Muscle of leg (tissue), 11 donors: ENCODE results near the gene DNAJB2. TPM values are rescaled to one million over a fixed set of nuclear protein-coding genes. Genes with fewer than 3 reads are reported as not detected.

Source experiments
- DNase-seq: peaks from one replicate; pipeline ENCODE4 v3.0.0; 2013
- H3K27ac ChIP-seq: one replicate; pipeline ENCODE4 v1.5.1; 2013; ENCODE audit warnings: mild to moderate bottlenecking, low read length, control low read depth
- H3K27me3 ChIP-seq: one replicate; pipeline ENCODE4 v1.6.1; 2013; ENCODE audit warnings: low read length; ENCODE audit not compliant: control insufficient read depth, insufficient read depth
- H3K36me3 ChIP-seq: one replicate; pipeline ENCODE4 v1.6.1; 2013; ENCODE audit warnings: low read length; ENCODE audit not compliant: control insufficient read depth, insufficient read depth
- H3K4me1 ChIP-seq: one replicate; pipeline ENCODE4 v1.6.1; 2013; ENCODE audit warnings: low read length; ENCODE audit not compliant: control insufficient read depth, insufficient read depth
- H3K4me3 ChIP-seq: one replicate; pipeline ENCODE4 v1.5.1; 2013; ENCODE audit warnings: low read length, control low read depth
- H3K9me3 ChIP-seq: replicated peaks from 2 replicates; pipeline ENCODE4 v1.6.1; 2013; ENCODE audit warnings: low read depth, low read length; ENCODE audit not compliant: control insufficient read depth
- WGBS: methylation state at CpG from one replicate; pipeline ENCODE4 v1.1.5; 2013; ENCODE audit warnings: missing lambda C conversion rate; ENCODE audit not compliant: insufficient coverage; 5-methylcytosine and 5-hydroxymethylcytosine counted together
- polyA plus RNA-seq, 8 donors: library from polyadenylated mRNA; unstranded; fragments of 120-200 nt; gene quantifications; one replicate each; pipeline versions ENCODE4 v1.2.1 to v1.2.3, GENCODE V29; 2013; ENCODE audit warnings: inconsistent platforms in 1 of 8, low replicate concordance in 1 of 8; ENCODE audit not compliant: insufficient read length in 8 of 8, insufficient read depth in 1 of 8
- total RNA-seq: library from RNA; stranded (reverse); fragments of 120-200 nt; gene quantifications from one replicate; pipeline ENCODE4 v1.2.4, GENCODE V29; 2013

Gene DNAJB2
- total and polyA plus RNA-seq, 9 donors: 52.6 to 93.2 (median 83.1) TPM

DNA sequence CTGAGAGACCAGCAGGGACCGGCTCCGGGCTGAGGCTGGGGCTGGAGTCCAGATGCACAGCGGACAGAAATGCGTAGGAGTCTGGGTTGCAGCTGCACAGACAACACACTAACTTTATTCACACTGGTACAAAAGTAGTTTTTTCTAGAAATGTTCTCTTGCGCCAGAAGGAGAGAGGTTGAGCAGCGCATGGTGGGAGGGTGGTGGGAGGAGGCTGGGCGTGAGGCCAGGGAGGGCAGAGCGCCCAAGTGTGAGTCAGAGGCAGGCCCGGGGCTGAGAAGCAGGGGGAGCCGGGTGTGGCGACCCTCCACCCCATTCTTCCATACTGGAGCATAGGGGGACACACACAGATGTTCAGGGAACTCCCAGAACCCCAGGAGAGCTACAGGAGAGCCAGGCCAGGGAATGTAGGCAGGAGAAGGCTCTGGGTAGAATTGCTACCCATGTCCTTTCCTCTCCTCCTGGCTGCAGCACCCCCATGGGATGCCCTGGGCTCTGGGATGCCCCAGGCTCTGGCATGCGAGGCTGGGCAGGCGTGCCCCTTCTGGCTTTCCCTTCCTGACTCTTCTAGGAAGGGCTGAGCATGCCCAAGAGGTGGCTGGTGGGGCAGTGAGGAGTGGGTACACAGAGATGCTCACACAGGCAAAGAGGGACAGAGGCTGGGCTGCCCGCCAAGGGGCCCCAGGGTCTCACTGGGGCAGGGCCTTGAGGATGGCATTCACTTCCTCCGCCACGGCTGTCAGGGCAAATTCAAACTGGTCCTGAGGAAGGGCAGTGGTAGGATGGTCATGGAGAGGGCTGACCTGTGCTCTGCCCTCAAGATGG is 10.6 kb downstream of the DNAJB2 start:
- 60% methylated on average over 5 of the region's 16 CpGs for WGBS
- Histone ChIP-seq H3K4me1 (peaks cover 54% of the 10 kb centered on the region), H3K27me3 (no peaks in the 10 kb centered on the region), H3K4me3 (no peak overlapping the region), H3K9me3 (no peaks in the 10 kb centered on the region), H3K27ac (peak overlapping the region; percentile 90), H3K36me3 (peaks cover 18% of the 10 kb centered on the region)
- peak; percentile 96 for DNase-seq

DNA sequence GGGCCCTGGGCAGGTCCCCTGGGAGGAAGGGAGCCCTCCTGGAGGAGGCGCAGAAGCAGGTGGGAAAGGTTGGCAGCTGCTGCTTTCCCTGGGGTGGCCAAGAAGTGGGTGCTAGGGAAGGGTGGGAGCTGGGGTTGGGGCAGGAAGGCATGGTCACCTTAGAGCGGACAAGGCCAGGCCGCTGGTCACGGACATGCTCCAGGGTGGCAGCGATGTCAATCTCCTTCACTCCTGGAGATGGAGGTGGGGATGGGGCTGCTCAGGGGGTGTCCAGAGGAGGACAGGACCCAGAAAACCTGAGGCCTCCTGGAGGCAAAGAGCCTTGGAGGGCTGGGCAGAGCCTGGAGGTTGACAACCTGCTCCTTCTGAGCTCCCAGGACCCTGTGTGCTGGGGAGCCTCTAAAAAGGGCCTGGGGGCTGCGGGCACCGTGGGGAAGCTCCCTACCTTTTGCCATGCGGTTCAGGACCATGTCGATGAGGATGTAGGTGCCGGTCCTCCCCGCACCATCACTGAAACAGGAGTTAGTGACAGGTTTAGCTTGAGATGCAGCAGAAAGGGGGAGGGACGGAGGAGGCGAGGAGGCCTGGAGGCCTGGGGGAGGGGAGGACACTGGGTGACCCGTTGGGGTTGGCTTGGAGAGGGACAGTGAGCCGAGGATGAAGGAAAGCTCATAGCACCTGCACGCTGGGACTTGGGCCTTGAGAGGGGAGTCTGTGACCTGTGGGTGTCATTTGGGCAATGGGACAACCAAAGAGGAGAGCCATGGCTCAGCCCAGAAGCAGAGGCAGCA is 11.4 kb downstream of the DNAJB2 start:
- Histone ChIP-seq H3K36me3 (peaks cover 9% of the 10 kb centered on the region), H3K9me3 (no peaks in the 10 kb centered on the region), H3K27me3 (no peaks in the 10 kb centered on the region), H3K4me3 (no peak overlapping the region), H3K27ac (peak overlapping the region; percentile 90), H3K4me1 (peaks cover 52% of the 10 kb centered on the region)
- DNase-seq: no peak
- WGBS: 66% methylated on average over 10 of the region's 16 CpGs

DNA sequence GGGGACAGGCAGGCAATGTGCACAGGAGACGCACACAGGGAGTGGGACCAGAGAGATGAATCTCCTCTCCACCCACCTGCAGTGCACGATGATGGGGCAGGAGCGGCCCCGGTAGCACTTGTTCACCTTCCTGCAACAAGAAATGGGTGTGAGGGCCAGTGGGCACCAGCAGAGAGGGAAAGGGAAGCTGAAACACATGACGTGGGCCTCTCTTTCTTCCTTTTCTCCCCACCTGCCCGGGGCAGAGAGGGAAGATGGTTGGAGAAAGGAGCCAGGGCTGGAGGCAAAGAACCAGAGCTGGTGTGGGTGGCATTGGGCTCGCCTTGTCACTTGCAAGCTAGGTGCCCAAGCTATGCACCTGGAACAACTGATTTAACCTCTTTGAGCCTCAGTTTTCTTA is 12.2 kb downstream of the DNAJB2 start:
- no peak for DNase-seq
- H3K27me3 ChIP-seq: no peaks in the 10 kb centered on the region
- H3K36me3 ChIP-seq: peaks cover 7% of the 10 kb centered on the region
- WGBS: 33% methylated on average over 1 of the region's 7 CpGs
- H3K4me3 ChIP-seq: no peak overlapping the region
- H3K27ac ChIP-seq: no peak overlapping the region
- H3K9me3 ChIP-seq: no peaks in the 10 kb centered on the region
- peaks cover 45% of the 10 kb centered on the region for H3K4me1 ChIP-seq

DNA sequence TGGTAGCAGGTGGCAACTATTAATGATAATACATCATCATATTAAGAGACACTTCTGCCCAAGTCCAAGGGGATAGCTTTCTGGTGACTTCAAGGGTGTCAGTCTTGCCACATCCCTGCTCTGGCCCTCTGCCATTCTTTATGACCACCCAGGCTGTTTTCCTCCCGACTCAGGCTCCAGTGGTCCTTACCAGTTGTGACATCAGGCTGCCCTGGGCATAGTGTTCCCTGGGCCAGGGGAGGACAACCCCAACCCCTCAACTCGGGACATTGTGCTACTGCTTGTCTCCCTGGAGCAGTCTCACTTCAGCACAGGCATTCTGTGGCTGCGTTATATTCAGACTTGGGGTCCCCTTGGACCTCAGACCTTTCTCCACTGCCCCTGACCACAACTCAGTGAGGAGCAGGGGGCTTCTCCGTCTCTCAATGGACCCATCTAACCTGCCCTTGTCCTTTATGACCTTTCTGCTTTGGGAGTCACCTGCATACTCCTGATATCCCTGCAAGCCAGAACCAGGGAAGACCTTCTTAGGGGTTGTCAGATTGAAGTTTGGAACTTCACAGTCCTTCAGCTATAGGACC is 12.8 kb downstream of the DNAJB2 start:
- Histone ChIP-seq H3K27me3 (no peaks in the 10 kb centered on the region), H3K27ac (no peak overlapping the region), H3K4me1 (peaks cover 39% of the 10 kb centered on the region), H3K9me3 (no peaks in the 10 kb centered on the region), H3K36me3 (peaks cover under 1% of the 10 kb centered on the region), H3K4me3 (no peak overlapping the region)
- WGBS: 59% methylated on average over 3 of the region's 4 CpGs
- no peak for DNase-seq

DNA sequence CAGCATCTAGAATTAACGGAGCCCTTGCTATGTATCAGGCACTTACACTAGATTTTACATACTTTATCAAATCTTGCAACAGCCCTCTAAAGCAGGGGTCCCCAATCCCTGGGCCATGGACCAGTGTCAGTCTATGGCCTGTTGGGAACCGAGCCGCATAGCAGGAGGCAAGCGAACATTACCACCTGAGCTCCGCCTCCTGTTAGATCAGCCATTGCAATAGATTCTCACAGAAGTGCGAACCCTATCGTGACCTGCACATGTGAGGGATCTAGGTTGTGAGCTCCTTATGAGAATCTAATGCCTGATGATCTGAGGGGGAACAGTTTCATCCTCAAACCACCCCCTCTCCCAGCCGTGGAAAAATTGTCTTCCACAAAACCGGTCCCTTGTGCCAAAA is 13.4 kb downstream of the DNAJB2 start:
- Histone ChIP-seq H3K27me3 (no peaks in the 10 kb centered on the region), H3K36me3 (no peaks in the 10 kb centered on the region), H3K27ac (no peak overlapping the region), H3K4me3 (no peak overlapping the region), H3K9me3 (no peaks in the 10 kb centered on the region), H3K4me1 (peaks cover 35% of the 10 kb centered on the region)
- no peak for DNase-seq
- no CpG with 5 or more reads among the region's 9 CpGs for WGBS

DNA sequence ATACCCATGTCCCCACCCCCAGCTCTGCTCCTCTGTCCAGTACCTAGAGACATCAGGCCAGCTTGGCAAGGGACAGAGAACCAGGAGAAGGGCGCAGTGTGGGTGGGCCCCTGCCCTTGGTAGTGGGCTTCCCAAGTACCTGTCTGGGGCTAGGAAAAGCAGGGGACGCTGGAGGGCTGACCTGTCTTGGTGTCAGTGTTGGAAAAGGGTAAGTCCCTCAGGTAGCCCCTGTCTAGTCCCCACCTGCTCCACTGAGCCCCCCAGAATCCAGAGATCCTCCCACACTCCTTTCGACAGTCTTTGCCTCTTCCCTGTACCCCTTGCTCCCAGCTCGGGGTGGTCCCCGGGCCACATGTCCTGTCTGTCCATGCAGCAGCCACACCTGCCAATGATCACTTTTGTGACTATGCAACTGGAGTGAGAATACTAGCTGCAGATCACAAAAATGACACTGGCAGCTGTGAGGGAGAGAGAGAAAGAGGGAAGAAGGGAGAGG is 14.6 kb downstream of the DNAJB2 start:
- Histone ChIP-seq H3K27me3 (peaks cover 3% of the 10 kb centered on the region), H3K27ac (peak overlapping the region; percentile 60), H3K4me1 (peaks cover 36% of the 10 kb centered on the region), H3K9me3 (no peaks in the 10 kb centered on the region), H3K36me3 (no peaks in the 10 kb centered on the region), H3K4me3 (no peak overlapping the region)
- peak; percentile 44 for DNase-seq
- 45% methylated on average over 2 of the region's 5 CpGs for WGBS

DNA sequence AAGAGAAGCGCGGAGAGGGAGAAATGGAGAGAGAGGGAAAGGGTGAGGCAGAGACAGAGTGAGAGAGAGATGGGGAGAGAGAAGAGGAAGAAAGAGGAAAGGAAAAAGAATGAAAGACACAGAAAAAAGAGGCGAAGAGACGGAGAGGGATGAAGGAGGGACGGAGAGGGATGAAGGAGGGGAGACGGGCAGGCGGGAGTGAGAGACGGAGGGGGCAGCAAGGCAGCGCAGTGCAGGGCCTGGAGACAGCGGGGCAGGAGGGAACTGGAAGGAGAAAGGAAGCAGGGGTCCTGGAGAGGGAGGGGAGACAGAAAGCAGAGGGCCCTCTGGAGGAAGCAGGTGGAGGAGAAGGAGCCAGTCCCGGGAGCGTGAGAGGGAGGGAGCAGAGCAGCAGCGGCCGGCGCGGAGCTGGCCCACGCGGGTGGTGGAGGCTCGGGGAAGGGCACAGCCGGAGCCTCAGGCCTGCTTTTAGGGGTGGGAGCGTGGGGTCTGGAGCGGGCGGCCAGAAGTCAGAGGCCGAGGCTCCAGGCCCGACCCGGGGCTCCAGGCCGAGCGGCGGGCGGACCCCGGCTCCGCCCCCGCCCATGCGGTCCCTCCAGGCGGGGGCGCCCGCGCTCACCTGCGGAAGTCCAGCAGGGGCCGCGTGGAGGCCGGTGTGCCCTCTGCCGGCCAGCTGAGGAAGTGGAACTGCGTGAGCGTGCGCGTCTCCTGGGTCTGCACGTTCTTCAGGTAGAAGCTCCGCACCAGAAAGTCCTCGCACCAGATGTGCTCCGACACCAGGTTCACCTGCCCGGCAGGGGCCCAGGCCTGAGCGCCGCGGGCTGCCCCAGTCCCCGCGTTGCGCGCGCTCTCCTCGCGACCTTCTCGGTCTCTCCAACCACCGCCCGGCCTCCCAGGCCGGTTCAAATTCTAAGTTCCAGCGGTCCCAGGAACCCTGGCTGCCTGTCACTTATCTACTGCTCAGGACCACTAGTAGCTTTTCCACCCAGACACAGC is 15.5 kb downstream of the DNAJB2 start:
- H3K4me3 ChIP-seq: peak overlapping the region; percentile 58
- H3K27me3 ChIP-seq: peaks cover 12% of the 10 kb centered on the region
- DNase-seq: peak; percentile 90
- H3K27ac ChIP-seq: peak overlapping the region; percentile 60
- 3% methylated on average over 67 of the region's 67 CpGs for WGBS
- no peaks in the 10 kb centered on the region for H3K36me3 ChIP-seq
- no peaks in the 10 kb centered on the region for H3K9me3 ChIP-seq
- peaks cover 30% of the 10 kb centered on the region for H3K4me1 ChIP-seq

DNA sequence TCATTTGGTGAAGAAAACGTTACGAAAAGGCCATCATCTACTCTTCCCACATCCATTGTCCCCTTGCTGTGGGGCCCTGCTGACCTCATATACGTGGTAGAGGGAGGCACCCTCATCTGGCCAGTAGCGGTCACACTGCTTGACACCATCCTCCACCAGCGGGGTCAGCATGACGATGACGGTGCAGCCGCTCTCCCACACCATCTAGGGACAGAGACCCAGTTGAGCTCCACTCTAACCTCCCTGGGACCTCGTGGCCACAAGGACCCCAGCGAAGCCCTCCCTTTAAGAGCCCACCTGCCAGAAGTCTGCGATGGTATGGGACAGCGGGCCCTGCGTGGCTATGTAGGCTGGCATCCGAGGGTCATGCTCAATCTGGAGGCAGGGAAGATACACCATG is 17.0 kb downstream of the DNAJB2 start:
- Histone ChIP-seq H3K36me3 (no peaks in the 10 kb centered on the region), H3K9me3 (no peaks in the 10 kb centered on the region), H3K27me3 (peaks cover 25% of the 10 kb centered on the region), H3K4me3 (no peak overlapping the region), H3K27ac (no peak overlapping the region), H3K4me1 (peaks cover 19% of the 10 kb centered on the region)
- WGBS: 88% methylated on average over 10 of the region's 14 CpGs
- DNase-seq: peak; percentile 2

DNA sequence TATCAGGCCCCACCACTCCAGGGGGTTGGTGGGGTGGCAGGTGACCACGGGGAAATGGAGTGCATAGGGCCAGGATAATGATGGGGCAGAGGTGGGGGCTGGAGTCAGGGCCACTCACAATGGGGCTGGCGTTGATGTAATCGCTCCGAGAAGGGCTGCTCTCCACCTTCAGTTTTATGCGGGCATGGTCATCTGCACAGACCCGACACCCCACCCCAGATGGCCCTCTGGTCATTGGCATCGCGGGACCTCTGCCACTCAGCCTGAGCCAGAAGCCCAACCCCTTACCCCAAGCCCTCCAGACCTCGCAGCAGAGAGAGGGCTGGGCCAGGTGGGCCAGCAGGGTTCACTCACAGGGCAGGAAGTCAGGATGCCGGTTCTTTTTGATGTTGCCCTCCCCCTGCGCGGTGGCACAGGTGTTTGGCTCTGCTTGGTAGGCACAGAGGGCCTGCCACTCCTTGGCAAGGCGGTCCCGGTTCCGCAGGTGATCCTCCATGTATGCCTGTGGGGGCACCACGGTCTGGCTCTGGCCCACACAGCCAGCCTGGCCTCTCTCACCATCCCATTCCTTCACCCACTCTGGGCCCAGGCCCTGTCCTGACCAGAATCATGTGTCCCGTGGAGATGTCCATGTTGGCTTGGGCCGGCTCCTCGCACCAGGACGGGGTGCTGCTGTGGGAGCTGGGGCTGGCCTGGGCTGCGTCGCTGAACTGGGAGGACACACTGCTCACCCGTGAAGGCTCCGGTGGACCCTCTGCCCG is 17.6 kb downstream of the DNAJB2 start:
- DNase-seq: peak; percentile 3
- WGBS: 85% methylated on average over 24 of the region's 25 CpGs
- Histone ChIP-seq H3K27me3 (peaks cover 30% of the 10 kb centered on the region), H3K9me3 (no peaks in the 10 kb centered on the region), H3K4me1 (peaks cover 19% of the 10 kb centered on the region), H3K27ac (no peak overlapping the region), H3K36me3 (no peaks in the 10 kb centered on the region), H3K4me3 (no peak overlapping the region)
